ENCODE results near the gene PLXNA2. TPM values are rescaled to one million over a fixed set of nuclear protein-coding genes. Genes with fewer than 3 reads are reported as not detected.

Gene PLXNA2
- polyA plus RNA-seq, 6 donors from 2014 or later = 0.35 to 1.6 (median 0.60) TPM; not detected in 1

DNA sequence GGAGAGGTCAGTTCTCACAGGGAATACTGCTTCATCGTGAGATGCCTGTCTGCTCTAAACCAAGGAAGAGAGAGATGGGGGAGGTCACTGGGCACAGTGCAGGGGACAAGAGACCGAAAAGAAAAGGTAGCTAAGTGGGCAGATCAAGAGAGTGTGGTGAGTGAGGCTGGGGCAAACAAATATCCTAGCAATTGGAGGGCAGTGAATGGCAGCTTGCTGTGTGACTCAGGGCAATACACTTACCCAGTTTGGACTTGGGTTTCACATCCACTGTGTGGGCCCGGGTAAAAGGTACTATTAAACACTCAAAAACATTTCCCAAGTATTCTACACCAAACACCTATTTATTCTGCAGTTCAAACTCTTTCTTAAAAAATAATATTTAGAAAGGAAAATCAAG is 10.2 kb downstream of the PLXNA2 start:
- no peaks in the 10 kb centered on the region for H3K9me3 Mint-ChIP-seq
- H3K4me3 Mint-ChIP-seq = no peak overlapping the region
- H3K27ac Mint-ChIP-seq = no peak overlapping the region
- DNase-seq (no peak), ATAC-seq (ENCODE audit: low read depth in 2 of 2) (no peak)
- peaks cover 0 to 12% (median 9%) of the 10 kb centered on the region in 3 donors for H3K4me1 Mint-ChIP-seq
- no peaks in the 10 kb centered on the region for H3K36me3 Mint-ChIP-seq
- H3K27me3 Mint-ChIP-seq = peaks cover 3 to 31% (median 5%) of the 10 kb centered on the region in 3 donors

DNA sequence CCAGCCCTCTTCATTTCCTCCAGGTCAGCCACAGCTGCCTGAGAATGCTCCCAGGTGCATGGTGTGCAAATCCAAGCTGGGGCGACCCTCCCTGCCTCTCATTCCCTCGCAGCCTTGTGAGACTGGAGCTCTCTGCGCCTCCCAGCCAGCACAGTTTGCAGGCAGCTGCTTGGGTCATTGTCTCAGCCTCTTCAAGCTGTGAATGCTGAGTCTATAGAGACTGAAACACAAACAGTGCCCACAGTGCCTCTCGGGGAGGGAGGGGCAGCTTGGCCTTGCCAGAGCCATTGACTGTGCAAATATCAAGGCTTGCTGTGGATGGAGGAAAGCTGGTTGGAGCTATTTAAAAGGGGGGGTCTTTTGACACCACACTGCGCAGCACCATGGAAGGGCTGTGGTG is 10.6 kb downstream of the PLXNA2 start:
- no peak overlapping the region for H3K4me3 Mint-ChIP-seq
- peaks cover 3 to 34% (median 8%) of the 10 kb centered on the region in 3 donors for H3K27me3 Mint-ChIP-seq
- DNase-seq = no peak
- H3K9me3 Mint-ChIP-seq = no peaks in the 10 kb centered on the region
- H3K36me3 Mint-ChIP-seq = no peaks in the 10 kb centered on the region
- no peak for ATAC-seq (ENCODE audit: low read depth in 2 of 2)
- peak overlapping the region in 1 of 6 donors; percentile 46 for H3K27ac Mint-ChIP-seq
- H3K4me1 Mint-ChIP-seq = peaks cover 0 to 12% (median 9%) of the 10 kb centered on the region in 3 donors

DNA sequence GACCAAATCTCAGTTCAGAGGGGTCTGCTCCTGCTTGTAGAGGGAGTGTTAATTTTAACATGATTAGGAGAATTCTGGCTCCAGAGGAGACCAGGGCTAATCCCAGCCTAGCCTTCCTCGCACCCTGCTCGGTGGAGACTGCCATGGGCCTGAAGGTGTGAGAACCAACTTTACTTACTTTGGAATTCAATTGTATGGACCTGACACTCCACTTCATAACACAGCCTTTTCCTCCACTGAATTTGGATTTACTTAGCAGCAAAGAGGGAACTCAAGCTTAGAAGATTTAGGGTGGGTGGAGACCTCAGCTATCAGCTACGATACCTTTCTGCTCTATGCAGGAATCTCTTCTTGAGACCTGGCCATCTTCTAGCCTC is 11.5 kb downstream of the PLXNA2 start:
- no peak for DNase-seq
- Mint-ChIP-seq H3K27ac (no peak overlapping the region), H3K4me3 (no peak overlapping the region), H3K4me1 (peaks cover 0 to 12% (median 9%) of the 10 kb centered on the region in 3 donors), H3K27me3 (peaks cover 3 to 32% (median 11%) of the 10 kb centered on the region in 3 donors), H3K36me3 (no peaks in the 10 kb centered on the region), H3K9me3 (no peaks in the 10 kb centered on the region)
- no peak for ATAC-seq (ENCODE audit: low read depth in 2 of 2)

DNA sequence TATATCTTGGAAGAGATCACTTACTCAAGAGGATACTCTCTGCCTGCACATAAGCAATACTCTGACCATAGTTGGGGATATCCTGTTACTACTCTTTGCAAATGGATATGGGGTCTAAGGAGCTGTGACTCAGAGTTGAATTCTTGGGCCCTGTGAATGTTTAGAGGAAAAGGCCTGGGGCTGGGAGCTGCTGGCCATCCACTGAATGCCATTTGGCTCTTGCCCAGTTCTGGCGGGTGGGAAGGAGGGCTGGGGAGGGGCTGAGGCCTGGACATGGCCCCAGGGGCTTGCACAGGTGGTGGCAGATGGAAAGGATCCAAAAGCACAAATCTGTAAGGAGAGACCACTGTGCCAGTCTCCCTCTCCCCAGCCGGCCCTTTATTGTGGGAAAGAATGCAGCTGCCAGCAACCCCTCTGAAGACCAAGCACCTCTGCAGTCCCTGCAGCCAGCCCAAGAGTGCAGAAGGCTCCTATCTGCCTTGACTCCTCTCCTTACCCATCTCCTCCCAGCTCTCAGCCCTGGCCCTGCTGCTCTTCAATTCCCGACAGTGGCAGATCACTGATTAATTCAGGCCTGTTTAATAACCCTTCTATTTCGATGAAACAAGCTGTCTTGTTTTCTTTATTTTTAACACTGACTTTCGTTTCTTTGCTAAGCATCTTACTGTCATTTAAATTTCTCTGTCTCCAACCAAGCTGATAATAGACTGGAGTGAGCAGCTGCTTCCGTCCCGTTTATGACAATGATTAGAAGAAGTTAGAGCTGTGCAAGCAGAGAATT is 12.1 kb downstream of the PLXNA2 start:
- no peak for DNase-seq
- no peak overlapping the region for H3K4me3 Mint-ChIP-seq
- H3K36me3 Mint-ChIP-seq = no peaks in the 10 kb centered on the region
- peaks cover 3 to 30% (median 11%) of the 10 kb centered on the region in 3 donors for H3K27me3 Mint-ChIP-seq
- H3K9me3 Mint-ChIP-seq = no peaks in the 10 kb centered on the region
- H3K27ac Mint-ChIP-seq = peak overlapping the region in 1 of 6 donors; percentile 23
- no peak for ATAC-seq (ENCODE audit: low read depth in 2 of 2)
- H3K4me1 Mint-ChIP-seq = peaks cover 0 to 12% (median 9%) of the 10 kb centered on the region in 3 donors

DNA sequence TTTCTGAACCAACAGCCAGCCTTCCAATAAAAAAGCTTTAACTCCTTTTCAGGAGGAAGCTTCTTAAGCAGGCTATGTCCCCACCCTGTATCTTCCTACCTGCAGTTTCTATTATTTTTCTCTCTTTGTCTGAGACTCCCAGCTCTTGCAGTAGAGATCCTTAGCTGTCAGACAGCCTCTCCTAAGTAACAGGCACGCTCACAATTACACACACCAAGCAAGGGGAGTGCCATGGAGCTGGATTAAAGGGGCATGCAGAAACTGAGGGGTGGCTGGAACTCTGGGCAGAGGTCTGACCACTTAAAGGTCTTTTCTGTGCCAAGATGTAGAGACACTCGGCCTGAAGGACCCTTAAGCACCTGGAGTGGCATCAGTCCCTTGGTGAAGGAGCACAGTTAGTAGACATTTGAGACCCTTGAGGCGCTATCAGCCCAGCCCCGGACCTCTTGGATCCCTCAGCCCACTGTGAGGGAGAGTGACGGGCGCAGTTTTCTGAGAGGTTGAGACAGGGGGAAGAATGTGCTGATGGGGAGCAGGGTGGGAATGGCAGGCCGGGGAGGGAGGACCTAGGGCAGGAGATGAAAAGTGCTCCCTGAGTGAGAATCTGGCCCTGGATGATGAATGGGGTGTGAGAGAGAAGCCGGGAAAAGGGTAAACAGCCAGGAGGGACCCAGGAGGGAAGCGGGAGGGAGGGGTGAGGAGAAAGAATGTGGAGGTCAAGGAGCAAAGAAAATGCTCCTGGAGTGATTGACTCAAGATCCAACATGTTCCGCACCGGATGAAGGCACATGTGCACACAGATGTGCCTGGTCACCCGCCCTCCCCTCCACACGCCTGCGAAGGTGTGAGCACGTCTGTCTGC is 13.3 kb downstream of the PLXNA2 start:
- Mint-ChIP-seq H3K36me3 (no peaks in the 10 kb centered on the region), H3K27ac (peak overlapping the region in 1 of 6 donors; percentile 59), H3K4me3 (no peak overlapping the region), H3K9me3 (no peaks in the 10 kb centered on the region), H3K4me1 (peaks cover 0 to 5% (median 0%) of the 10 kb centered on the region in 3 donors), H3K27me3 (peaks cover 3 to 21% (median 11%) of the 10 kb centered on the region in 3 donors)
- ATAC-seq (ENCODE audit: low read depth in 2 of 2) = no peak
- DNase-seq = no peak

DNA sequence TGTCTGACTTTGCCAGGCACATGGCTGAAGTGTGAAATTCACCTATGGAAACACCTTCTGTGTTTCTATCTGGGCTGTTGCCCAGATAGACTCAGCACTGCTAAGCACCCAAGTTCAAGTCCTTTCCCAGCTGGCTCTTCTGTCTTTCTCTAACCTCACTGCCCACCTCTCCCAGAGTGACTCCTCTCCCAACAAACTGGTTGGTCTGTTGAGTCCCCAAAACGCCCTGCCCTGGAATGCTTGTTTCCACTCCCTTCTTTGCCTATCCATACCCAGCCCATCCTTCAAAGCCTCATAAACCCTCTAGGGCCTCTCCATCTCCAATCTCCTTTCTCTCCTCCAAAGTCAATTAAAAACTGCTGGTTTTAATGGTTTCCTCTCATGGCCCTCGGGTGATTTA is 15.6 kb downstream of the PLXNA2 start:
- DNase-seq (no peak), ATAC-seq (ENCODE audit: low read depth in 2 of 2) (no peak)
- no peak overlapping the region for H3K4me3 Mint-ChIP-seq
- H3K27ac Mint-ChIP-seq = peak overlapping the region in 1 of 6 donors; percentile 39
- H3K27me3 Mint-ChIP-seq = peaks cover 3 to 21% (median 15%) of the 10 kb centered on the region in 3 donors
- H3K36me3 Mint-ChIP-seq = no peaks in the 10 kb centered on the region
- no peaks in the 10 kb centered on the region for H3K4me1 Mint-ChIP-seq
- no peaks in the 10 kb centered on the region for H3K9me3 Mint-ChIP-seq

DNA sequence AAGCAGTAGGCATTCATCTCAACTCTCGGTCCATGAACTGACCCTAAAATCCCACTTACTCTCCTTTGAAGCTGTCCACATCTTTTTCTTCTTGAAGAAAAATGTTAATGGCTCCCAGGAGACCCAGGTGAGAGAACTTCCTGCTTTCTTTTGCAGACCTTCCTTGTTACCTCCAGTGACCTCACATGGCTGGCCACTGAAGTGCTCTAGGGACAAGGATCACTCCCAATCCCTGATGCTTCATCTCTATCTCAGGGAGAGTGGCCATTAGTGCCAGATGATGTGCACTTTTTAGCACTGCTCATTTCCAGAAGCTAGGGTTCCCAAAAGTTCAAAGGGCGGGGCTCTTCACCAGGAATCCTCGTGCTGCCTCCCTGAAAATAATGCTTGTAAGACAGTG is 16.2 kb downstream of the PLXNA2 start:
- ATAC-seq (ENCODE audit: low read depth in 2 of 2) = no peak
- H3K4me3 Mint-ChIP-seq = peak overlapping the region in 1 of 8 donors; percentile 14
- no peak for DNase-seq
- H3K4me1 Mint-ChIP-seq = no peaks in the 10 kb centered on the region
- H3K27ac Mint-ChIP-seq = no peak overlapping the region
- peaks cover 3 to 21% (median 15%) of the 10 kb centered on the region in 3 donors for H3K27me3 Mint-ChIP-seq
- no peaks in the 10 kb centered on the region for H3K36me3 Mint-ChIP-seq
- H3K9me3 Mint-ChIP-seq = no peaks in the 10 kb centered on the region

DNA sequence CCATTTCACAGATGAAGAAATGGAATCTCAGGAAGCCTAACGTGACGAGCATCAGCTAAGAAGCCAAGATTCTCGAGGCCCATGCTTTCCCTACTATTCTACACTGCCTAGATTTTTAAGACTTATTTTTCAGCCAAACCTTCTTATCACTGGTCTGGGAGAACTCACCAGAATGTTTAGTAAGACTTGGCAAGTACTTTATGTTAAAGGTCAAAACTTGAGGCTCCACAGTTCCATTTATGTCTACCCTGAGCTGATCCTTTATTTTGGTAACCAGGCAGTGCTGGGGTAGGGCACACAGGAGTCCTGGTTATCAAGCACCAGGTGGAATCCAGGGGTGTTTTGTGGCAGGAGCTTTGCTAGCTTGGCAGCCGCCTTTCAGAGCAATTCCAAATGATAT is 16.8 kb downstream of the PLXNA2 start:
- Mint-ChIP-seq H3K36me3 (no peaks in the 10 kb centered on the region), H3K9me3 (no peaks in the 10 kb centered on the region), H3K27ac (peak overlapping the region in 1 of 6 donors; percentile 1), H3K4me1 (no peaks in the 10 kb centered on the region), H3K4me3 (no peak overlapping the region), H3K27me3 (peaks cover 7 to 21% (median 15%) of the 10 kb centered on the region in 3 donors)
- ATAC-seq (ENCODE audit: low read depth in 2 of 2) (no peak), DNase-seq (no peak)

DNA sequence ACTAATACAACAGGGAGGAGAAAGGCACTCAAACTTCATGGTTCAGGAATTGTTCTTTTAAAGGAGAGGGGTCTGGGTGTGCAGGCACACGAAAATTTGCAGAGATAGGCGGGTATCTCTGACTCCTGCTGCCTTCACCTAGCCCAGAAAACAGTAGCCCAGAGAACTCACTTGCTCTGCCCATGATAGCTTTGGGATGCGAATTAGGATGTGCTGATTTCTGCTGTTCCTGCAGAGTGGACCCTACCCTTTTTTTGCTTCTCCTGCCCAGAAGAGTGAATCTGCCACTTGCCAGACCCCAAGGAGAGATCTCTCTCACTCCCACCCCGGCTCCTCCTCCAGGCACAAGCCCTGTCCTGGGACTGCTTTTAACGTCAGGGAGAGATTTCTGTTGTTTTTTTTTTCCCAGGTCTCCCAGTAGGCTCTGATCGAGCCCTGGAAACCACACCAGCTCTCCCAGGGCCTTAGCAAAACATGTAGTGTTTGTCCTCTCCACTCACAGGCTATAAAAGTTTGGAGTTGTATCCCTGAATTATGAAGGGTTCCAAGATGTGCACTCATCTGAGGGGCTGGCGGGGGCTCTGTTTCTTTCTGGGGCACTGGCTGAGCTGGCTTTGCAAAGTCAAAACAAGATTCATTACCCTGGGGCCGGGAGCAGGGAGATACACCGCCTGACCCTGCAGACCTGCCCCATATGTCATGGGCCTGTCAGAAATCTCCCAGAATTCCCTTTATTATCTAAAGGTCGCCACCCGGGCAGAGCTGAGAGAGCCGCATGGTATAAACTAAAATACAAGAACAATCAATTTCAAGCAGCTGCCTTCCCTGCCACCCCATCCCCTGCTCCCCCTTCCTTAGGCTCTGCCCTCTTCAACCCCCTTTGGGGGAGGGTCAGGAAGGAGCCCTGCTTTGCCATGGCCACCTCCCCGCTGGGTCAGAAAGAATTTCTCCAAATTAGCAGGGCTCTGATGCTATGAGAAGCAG is 17.9 kb downstream of the PLXNA2 start:
- Mint-ChIP-seq H3K27ac (no peak overlapping the region), H3K4me3 (no peak overlapping the region), H3K36me3 (no peaks in the 10 kb centered on the region), H3K9me3 (no peaks in the 10 kb centered on the region), H3K4me1 (no peaks in the 10 kb centered on the region), H3K27me3 (peaks cover 10 to 19% (median 15%) of the 10 kb centered on the region in 3 donors)
- DNase-seq (no peak), ATAC-seq (ENCODE audit: low read depth in 2 of 2) (no peak)

DNA sequence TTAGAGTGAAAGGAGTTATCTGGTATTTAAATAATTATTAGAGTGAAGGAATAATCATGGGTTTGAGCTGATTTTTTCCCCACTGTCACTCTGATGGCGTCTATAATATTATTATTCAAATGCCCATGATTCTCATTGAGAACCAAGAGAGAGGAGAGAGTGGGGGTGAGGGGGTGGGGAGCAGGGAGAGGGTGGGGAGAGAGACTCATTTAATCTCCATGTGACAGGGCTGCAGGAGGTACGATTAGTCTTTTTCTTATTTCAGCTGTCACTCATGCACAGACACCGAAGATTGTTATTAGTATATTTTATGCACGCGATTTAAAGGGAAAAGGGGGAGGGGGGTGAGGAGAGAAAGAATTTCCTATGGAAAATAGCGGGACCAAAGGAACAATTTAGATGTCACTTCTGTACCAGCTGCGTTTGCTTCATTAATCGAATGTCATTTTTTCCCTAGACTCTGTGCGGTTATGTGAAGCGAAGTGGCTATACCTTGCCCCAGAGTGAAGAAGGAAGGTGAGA is 19.9 kb downstream of the PLXNA2 start:
- peaks cover 0 to 5% (median 0%) of the 10 kb centered on the region in 3 donors for H3K4me1 Mint-ChIP-seq
- DNase-seq = no peak
- no peaks in the 10 kb centered on the region for H3K9me3 Mint-ChIP-seq
- no peak overlapping the region for H3K27ac Mint-ChIP-seq
- no peaks in the 10 kb centered on the region for H3K36me3 Mint-ChIP-seq
- ATAC-seq (ENCODE audit: low read depth in 2 of 2) = no peak
- H3K4me3 Mint-ChIP-seq = no peak overlapping the region
- peaks cover 8 to 21% (median 11%) of the 10 kb centered on the region in 3 donors for H3K27me3 Mint-ChIP-seq

DNA sequence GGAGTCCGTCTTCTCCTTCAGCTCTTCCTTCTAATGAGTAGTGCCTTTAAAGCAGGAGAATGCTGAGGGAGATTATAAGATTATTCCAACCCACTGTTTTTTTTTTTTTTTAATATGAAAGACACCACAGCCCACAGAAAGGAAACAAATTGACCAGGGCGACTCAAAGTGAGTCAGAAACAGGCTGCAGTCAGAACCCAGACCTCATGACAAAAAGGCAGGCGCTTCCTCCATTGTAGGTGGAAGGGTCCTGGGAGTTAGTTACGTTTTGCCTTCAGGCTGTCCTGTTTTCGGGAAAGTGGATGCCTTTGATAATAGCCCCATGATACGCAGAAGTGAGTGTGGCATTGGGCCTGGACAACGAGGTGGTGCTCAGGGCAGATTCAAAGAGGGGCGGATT is 21.0 kb downstream of the PLXNA2 start:
- Mint-ChIP-seq H3K36me3 (no peaks in the 10 kb centered on the region), H3K27ac (no peak overlapping the region), H3K27me3 (peaks cover 0 to 15% (median 7%) of the 10 kb centered on the region in 3 donors), H3K4me1 (peaks cover 0 to 5% (median 0%) of the 10 kb centered on the region in 3 donors), H3K4me3 (no peak overlapping the region), H3K9me3 (no peaks in the 10 kb centered on the region)
- DNase-seq (no peak), ATAC-seq (ENCODE audit: low read depth in 2 of 2) (no peak)

DNA sequence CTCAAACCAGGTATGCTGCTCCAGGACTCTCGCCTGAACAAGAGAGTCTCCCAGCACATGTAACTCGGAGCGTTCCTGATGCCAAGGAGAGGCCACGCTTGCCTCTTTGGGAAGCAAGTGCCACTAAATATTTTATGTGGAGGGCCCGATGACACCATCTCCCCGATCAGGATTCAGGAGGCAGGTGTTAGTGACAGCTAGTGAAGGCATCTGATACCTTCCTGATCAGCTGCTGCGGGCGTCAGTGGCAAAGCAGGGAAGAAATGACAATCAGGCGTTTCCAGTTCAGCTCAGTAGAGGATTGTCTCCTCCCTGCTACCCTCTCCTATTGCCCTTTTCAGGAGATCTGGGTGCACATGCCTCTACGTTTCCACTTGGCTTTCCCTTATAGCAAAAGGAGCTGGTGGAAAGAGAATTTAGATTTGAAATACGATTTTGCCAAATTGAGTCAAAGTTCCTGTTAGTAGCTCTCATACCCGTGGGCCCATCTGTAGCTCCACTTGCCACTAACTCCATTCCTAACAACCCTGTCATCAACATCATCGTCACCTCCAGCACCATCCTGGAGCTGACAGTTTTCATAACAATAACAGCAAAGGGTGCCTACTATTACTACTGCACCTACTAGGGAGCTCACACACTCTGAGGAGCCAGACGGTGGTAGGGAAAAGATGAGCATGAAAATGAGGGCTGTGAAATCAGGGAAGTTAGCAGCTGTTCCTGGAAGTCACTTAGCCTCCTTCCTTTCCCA is 21.6 kb downstream of the PLXNA2 start:
- Mint-ChIP-seq H3K36me3 (no peaks in the 10 kb centered on the region), H3K27ac (no peak overlapping the region), H3K9me3 (no peaks in the 10 kb centered on the region), H3K4me3 (no peak overlapping the region), H3K4me1 (peaks cover 0 to 5% (median 0%) of the 10 kb centered on the region in 3 donors), H3K27me3 (peaks cover 0 to 15% (median 7%) of the 10 kb centered on the region in 3 donors)
- DNase-seq = no peak
- no peak for ATAC-seq (ENCODE audit: low read depth in 2 of 2)
